NCI-H226 (cell line): ENCODE data around the gene MSMB.
"Not testable (repeated sequence)": the region's sequence is repeated elsewhere in the genome, so short reads cannot be mapped to it uniquely, and the experiment has no call there.

Experiments used
- DNase-seq: peaks from one replicate; pipeline ENCODE4 v3.0.0-alpha.2; 2015

MSMB gene

DNA sequence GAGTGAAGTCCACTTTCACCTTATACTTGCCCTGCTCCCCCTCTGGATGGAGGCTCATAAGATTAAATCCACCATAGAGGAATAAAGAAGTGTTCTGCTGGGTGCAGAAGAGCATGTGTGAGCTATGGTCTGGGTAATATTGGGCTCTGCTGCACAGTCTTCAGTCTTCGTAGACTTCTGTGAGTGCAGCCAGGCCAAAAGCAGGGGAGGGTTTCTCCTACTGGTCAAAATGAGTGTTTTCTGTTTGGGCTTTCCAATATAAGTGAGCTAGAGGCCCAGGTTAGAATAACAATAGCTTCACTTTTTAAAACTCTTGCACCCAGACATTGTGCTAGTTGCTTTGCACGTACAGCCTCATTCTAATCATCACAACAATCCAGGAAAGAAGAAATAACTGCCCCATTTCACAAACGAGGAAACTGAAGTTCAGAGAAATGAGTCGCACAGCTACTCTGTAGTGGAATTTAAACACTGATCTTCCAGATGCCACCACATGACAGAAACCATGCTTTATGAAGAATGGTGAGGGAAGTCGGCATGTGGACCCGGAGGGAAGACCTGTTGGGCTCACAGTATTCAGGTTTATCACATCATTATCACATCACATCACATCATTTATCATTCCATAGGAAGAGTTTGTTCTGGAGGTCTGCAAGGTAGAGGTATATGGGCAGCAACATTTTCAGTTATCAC, 23.8 kb upstream of the MSMB start:
- no peak for DNase-seq

DNA sequence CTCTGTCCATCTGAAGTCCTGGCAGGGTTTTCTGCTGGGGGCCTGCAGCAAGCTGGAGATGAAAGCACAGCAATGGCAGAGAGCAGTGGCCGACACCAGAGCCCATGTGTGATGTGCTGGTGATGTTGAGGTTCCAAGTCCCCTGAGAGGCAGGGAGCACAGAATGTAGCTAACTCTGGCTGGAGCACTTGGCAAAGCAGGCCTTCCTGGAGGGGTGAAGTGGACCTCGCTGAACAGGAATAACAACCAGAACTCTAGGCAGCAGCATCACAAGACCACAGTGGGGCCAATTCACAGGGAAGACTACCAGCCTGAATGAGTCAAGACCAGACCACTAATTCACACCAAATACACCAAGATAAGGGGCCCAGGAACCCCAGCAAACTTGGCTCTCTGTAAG, 22.8 kb upstream of the MSMB start:
- no peak for DNase-seq

DNA sequence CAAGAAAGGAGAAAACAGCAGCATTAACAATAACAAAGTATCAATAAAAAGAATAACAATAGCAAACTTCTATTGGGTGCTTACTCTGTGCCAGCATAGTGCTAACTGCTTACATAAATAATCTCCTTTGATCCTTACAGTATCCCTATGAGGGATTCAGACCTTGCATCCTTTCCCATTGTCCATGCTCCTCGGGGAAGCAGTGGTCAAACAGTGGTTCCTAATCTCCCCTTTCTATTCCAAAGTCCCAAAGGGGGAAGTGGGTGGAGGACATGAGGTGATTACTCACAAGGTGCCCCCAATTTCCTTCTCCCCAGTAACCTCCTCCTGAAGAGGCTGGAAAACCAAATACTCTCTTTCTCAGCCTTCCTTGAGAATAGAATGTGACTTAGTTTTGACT, 22.0 kb upstream of the MSMB start:
- no peak for DNase-seq

DNA sequence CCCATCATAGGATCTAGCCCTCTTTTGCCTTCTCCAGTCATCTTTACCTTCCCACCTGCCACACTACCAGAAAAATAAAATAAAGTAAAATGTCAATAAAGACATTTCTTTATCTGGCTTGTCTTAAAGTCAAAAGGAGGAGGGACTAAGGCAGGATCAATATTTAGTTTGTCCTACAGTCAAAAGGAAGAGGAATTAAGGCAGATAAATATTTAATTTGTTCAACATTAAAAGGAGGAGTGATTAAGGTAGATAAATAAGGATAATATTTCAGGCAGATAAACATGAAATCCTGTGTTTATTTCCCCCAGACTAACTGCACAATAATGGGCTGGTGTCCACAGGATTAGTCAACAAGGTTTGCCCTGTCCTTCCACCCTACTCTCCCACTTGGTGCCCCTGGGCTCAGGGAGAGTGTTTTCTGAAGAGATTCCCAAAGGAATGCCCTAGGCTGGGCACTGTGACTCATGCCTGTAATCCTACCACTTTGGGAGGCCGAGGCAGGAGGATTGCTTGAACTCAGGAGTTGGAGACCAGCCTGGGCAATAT, 18.3 kb upstream of the MSMB start:
- no peak for DNase-seq

DNA sequence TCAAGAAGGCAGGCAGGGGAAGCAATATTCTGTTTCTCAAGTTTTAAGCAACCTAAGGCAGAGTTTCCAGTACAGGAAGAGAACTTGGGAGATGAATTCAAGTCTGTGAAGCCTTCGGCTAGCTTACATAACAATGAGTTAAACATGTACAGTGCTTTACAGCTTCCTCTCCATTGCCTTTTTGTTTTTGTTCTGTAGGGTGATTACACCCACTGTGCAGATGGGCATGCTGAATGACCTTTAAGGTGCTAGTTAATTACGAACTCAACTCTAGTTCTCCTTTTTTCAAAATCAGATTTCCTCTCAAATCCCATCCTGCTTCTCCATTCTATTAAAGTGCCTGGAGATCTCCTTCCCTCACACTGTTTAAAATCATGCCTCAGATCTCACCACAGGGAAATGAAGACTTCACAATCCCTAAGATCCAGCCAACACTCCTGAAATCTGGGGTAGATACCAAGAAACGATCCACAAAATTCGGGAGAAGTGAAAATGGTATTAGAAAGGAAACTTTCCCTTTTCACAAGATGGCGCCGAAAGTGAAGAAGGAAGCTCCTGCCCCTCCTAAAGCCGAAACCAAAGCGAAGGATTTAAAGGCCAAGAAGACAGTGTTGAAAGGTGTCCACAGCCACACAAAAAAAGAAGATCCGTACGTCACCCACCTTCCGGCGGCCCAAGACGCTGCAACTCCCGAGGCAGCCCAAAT, 16.8 kb upstream of the MSMB start:
- DNase-seq = no peak

DNA sequence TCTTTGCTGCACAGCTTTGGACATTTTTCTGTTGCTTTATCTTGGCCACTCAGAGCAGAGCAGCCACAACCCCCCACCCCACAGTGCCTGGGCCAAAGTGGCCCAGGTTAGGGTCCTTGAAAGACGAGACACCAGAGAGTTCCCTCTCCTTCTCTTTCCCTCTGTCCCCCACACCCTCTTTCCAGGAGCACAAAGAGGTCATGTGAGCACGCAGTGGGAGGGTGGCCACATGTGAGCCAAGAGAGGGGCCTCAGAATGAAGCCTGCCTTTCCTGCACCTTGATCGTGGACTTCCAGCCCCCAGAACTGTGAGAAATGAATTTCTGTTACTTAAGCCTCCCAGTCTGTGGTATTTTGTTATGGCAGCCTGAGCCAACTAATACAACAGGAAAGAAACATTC, 14.6 kb upstream of the MSMB start:
- no peak for DNase-seq

DNA sequence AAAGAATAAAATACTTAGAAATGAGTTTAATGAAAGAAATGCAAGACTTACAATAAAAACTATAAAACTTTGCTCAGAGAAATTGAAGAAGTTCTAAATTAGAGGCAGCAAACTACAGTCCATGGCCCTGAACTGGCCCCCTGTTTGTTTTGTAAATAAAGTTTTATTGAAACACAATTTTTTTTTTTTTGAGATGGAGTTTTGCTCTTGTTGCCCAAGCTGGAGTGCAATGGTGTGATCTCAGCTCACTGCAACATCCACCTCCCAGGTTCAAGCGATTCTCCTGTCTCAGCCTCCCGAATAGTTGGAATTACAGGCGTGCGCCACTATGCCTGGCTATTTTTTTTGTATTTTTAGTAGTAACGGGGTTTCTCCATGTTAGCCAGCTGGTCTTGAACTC, 11.9 kb upstream of the MSMB start:
- not testable (repeated sequence) for DNase-seq

DNA sequence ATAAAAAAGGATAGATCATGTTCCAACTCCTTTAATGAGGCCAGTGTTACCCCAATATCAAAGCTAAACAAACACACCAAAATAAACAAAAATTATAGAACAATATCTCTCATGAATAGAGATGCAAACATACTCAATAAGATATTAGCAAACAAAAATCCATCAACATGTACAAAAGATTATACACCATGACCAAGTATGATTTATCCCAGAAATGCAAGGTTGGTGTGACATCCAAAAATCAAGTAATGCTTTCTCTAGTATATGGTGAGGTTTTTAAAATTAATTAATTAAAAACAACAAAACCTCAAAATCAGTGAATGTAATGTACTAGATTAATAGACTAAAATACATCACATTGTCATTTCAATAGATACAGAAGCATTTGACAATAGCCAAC, 11.0 kb upstream of the MSMB start:
- no peak for DNase-seq

DNA sequence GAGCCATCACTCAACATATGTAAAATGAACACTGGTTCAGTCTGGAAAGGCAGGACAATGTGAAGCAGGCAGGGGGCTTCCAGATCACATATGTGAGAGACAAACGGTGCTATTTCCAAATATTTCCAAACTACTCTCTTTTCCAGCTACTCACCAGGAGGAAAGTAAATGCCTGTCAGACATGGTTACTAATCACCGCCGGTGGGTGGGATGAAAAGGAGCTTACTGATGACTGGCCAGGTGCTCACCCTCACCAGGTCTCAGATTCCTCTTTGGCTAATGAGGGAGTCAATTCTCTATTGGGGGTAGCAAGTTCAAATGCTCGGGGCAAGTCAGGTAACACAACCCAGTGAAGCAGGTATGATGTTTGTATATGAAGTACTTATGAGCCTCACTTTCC, 9.7 kb upstream of the MSMB start:
- DNase-seq = no peak

DNA sequence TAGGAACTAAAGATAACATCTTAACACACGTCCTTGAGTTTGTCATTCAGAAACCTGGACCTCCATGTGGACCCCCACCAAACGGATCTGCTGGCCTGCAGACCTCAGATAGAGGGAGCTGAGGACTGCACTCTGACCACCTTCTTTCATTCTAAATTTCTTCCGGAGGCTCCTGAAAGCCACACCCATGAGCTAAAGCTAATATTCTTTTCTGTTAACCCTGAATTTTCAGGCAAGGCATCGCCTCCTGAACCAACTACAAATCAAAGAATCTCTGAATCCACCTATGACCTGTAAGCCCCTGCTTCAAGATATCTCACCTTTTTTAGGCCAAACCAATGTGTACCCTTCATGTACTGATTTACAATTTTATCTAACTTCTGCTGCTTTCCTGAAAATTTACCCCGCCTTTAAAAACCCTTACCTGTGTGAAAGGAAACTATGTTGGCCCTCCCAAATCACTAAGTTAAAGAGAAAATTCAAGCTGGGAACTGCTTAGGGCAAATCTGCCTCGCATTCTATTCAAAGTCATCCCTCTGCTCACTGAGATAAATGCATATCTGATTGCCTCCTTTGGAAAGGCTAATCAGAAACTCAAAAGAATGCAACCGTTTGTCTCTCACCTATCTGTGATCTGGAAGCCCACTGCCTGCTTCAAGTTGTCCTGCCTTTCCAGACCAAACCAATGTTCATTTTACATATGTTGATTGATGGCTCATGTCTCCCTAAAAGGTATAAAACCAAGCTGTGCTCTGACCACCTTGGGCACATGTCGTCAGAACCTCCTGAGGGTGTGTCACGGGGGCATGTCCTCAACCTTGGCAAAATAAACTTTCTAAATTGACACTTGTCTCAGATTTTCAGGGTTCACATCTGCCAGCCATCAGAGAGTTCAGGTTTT, 7.7 kb upstream of the MSMB start:
- no peak for DNase-seq

DNA sequence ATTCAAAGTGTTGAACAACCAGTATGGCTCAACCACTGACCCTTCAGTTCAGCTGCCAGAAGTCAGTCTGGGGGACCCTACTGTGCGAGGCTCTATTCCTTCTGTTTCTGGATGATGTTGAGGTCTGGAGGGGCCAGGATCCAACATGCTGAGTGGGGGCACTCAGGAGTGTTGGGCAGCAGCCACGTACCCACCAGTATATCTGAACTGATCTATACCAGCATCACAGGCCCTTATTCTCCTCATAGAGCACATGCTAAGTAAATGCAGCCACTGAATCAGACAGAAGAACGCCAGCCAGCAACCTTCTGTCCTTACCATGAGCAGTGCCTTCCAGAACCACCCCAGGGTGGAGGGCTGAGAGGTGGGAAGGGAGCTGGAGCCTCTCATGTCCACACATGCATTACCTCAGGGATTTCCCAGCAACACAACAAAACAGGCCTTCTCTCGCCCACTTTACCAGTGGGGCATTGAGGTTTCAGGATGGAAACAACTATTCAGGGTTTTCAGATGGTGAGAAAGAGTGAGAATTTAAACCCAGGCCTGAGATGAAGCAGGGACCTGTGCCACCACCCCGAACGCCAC, 6.8 kb upstream of the MSMB start:
- no peak for DNase-seq

DNA sequence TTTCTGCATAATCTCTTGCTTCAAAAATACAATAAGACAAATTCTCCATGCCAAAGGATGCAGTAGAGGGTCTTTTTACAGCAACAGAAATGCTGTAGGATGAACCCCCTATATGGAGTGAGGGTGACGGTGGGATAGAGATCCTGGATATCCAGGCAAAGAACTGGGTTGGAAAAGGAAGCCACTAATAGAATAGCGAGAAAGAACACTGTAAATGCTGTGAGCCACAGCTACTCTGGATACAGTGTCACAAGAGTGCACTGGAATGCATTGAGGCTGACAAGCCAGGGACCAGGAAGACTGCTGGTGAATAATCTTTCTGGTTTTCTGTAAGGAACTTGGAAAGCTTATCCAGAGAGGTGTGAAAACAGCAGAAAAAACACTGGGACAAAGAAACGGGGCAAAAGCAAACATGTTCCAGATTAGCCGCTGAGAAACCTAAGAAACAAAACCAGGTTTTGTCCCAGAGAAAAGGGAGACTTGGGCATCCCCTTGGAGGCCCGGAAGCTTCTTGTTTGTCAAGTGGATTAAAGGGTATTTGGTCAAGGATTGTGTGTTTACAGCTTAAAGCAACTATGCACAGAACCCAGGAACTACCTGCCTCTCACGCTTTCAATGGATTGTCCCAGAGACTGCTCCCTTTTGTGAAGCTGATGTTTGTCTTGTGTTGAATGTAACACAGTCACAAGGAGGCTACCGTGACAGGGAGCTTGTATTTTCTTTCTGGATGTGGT, 6.2 kb upstream of the MSMB start:
- no peak for DNase-seq

DNA sequence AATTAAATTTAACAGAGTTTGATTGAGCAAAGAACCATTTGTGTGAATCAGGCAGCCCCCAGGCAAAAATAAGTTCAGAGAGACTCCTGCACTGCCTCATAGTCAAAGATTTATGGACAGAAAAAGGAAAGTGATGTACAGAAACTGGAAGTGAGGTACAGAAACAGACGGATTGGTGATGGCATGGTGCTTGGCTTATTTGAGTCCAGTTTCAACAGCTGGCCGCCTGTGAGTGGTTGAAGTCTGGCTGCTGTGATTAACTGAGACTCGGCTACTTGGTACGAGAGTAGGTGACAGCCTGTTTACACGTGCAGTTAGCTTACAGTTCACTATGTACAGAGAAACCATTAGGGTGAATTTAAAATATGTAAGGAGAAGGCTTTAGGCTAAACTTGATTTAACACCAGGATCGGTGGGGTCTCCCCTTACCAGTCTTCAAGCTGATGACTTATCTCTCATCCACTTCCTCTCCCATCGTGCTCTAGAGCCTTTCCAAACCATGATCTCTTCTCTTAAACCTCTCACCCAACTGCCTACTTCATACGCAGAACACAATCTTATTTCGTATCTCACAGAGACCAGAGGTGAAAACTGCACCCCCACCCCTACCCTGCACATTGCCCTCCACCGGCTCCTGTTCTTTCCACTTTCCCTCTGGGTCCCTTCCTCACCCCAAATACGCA, 5.0 kb upstream of the MSMB start:
- no peak for DNase-seq

DNA sequence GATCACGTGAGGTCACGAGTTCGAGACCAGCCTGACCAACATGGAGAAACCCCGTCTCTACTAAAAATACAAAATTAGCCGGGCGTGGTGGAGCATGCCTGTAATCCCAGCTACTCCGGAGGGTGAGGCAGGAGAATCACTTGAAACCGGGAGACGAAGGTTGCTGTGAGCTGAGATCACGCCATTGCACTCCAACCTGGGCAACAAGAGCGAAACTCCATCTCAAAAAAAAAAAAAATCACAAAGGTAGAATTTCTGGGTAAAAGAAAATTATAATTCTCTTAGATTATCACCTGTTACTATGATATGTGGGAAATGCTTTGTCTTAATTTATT, 3.4 kb upstream of the MSMB start:
- not testable (repeated sequence) for DNase-seq

DNA sequence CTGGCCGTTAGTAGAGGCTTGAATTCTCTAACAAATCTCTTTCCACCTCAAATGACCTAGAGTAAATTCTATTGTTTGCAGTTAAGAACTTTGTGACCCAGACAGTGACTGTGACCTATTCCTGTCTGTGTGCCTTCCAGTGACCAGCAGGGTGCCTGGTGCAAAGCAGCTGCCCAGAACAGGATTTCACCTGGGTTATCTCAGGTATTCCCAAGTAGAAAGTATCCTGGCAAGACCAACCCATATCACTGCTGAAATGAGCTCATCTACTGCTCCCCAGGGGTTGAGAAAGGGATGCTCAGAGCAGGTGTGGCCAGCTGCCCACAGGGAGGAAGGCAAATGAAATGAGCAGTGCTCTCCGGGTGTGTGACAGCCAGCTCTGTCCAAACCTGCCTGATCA, 2.1 kb upstream of the MSMB start:
- DNase-seq = no peak

DNA sequence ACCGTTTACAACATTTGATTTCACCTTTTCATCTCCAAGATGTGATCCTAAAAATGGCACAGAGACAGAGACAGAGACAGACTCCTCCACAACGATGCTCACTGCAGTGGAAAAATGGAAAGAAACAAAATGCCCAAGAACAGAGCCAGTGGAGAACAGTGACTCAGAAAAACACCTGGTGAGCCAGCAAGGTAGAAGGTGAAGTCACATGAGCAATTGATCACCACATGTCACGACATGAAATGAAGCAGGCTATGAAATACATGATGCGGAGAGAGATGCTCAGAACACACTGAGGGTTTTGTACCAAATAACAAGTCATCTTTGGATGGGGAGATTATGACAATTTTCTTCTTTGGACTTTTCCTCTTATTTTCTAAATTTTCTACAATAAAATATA, 3.5 kb downstream of the MSMB start:
- no peak for DNase-seq

DNA sequence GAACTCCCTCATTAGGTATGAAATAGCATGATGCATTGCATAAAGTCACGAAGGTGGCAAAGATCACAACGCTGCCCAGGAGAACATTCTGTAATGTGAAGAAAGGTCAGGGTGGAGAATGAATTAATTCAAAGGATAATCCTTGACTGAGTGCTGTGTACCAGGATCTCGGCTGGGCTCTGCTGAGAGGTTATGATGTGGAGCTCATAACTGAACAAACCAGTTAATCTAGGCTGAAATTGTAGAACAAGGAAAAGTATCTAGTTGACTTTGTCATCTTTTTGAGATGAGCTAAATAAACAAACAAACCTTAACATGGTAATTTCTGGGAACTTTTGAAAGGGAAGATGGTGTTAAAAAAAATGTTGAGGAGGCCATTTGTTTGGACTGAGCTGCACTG, 6.1 kb downstream of the MSMB start:
- no peak for DNase-seq

DNA sequence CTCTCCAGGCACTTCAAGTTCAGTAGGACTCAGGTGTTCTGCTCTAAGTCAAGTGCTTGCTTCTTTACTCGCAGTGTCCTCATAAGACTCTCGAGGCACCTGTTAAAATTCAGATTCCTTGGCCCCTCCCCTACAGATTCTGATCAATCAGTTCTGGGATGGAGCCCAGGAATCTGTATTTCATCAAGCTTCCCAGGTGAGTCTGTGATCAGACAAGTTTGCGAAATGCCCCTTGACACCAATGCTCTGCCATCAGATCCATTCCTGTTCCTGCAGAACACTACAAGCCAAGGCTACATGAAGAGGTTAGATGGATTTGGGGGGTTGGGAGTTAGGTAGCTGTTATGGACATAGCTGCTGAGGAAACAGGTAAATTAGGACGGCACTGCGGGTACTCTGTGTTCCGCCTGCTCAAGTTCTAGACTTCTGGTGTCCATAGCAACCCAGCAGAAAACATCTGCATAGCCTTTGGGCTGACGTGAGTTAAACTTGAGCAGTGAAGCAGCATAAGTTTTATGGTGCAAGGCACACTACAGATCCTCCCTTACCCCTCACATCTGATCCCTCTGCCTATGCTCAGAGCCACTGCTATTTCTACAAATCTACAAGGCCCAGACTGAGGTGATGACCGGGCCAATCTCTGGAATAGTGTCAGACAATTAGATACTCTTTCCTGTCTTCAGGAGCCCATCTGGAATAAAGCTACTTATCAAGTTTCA, 8.8 kb downstream of the MSMB start:
- DNase-seq = no peak

DNA sequence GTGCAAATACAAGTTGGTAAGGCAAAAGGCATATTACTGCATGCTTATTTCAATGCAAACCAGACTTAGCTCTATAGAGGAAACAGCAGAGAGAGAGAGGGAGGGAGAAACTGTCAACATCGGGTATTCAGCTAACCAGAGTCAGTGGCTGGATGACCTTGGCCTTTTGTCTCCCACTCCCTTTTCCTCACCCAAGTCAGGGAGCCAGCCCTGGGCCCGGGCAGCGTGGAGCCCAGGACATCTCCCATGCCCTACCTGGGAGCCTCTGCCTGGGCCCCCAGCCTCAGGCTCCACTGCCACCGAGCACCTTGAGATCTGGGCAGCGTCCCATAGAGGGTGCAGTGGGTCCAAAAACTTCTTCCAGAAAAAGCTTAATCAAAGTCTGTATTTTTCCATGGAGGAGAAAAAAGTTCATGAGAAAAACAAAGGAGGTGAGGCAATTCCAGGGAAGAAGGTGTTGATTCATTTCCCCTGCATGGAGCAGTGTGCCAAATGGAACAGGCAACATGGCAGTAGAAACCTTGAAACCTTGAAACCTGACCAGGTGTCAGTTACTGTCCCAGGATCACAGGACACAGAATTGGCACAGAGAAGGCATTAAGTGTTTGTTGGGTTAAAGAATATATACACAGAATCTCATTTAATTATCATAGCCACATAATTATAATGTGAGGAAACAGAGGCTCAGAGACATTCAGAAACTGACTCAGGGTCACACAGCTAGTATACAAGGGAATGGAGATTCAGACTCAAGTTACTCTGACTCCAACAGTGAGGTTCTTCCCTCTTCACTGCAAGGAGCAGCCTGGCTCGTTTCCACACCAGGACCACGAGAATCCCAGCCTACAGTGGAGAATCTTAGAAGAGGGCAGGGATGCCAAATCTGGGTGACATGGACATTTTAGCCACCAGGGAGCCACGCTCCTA, 9.9 kb downstream of the MSMB start:
- peak; percentile 19 for DNase-seq

DNA sequence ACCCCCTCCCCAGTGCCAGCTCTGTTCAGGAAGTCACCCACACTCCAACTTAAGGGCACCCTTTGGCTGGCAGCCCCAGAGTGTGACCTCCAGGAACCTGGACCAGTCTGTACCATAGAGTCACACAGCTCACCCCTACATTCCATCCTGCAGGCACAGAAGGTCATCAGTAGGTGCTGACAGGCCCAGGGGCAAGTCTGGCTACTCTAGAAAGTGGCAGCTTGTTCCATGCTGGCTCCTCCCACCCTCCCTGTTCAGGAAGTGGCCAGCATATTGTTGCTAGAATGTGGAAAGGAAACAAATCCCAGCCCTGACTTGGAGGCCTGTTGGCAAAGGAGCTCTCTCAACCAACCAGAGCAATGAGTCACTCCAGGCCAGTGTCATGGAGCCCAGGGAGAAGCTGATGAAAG, 12.5 kb downstream of the MSMB start:
- peak; percentile 80 for DNase-seq
